Stimulated activated CD4-positive, alpha-beta T cell treated with anti-CD3 and anti-CD28 coated beads, Interleukin-12 subunit alpha, Interleukin-12 subunit beta, amount 100 ng/mL, for 48 hours (primary cell): ENCODE data around the gene TNFSF9.
"Not testable (repeated sequence)": the region's sequence is repeated elsewhere in the genome, so short reads cannot be mapped to it uniquely, and the experiment has no call there.

Experiments
- DNase-seq, 3 donors: peaks; one replicate each; pipeline ENCODE4 v3.0.0-alpha.2; 2020; ENCODE audit warnings: low read depth in 2 of 3, low spot score in 1 of 3

Gene TNFSF9

GRCh38 chr19:6532244-6532999 lies 1.6 kb downstream of the TNFSF9 start:
- no peak for DNase-seq

- no peak for DNase-seq
These were observed 2.1 kb downstream of the TNFSF9 start for GRCh38 chr19:6533000-6533328.

GRCh38 chr19:6533746-6534418 lies 3.1 kb downstream of the TNFSF9 start:
- no peak for DNase-seq

- DNase-seq, result no peak
These were observed 3.7 kb downstream of the TNFSF9 start for GRCh38 chr19:6534451-6535093.

- no peak for DNase-seq
These were observed 4.8 kb downstream of the TNFSF9 start for GRCh38 chr19:6535558-6536137.

GRCh38 chr19:6539514-6539913 lies 8.7 kb downstream of the TNFSF9 start:
- no peak for DNase-seq

GRCh38 chr19:6540918-6541689 lies 10.3 kb downstream of the TNFSF9 start:
- DNase-seq, result no peak

- no peak for DNase-seq
These were observed 13.1 kb downstream of the TNFSF9 start for GRCh38 chr19:6543866-6544347.

GRCh38 chr19:6550679-6551078 lies 19.9 kb downstream of the TNFSF9 start:
- not testable (repeated sequence) for DNase-seq

- DNase-seq, result no peak
These were observed 20.3 kb downstream of the TNFSF9 start for GRCh38 chr19:6551091-6551490.

- peak; percentile 18 to 42 (median 32) for DNase-seq
These were observed 21.0 kb downstream of the TNFSF9 start for GRCh38 chr19:6551607-6552450.

GRCh38 chr19:6556043-6556449 lies 25.2 kb downstream of the TNFSF9 start:
- DNase-seq, result no peak

- no peak for DNase-seq
These were observed 25.8 kb downstream of the TNFSF9 start for GRCh38 chr19:6556480-6557195.

GRCh38 chr19:6562437-6562836 lies 31.6 kb downstream of the TNFSF9 start:
- not testable (repeated sequence) for DNase-seq

GRCh38 chr19:6564393-6564792 lies 33.6 kb downstream of the TNFSF9 start:
- peak in 1 of 3 donors; percentile 8 for DNase-seq

GRCh38 chr19:6566727-6567126 lies 35.9 kb downstream of the TNFSF9 start:
- DNase-seq, result not testable (repeated sequence)

GRCh38 chr19:6568010-6568526 lies 37.2 kb downstream of the TNFSF9 start:
- no peak for DNase-seq

GRCh38 chr19:6568816-6569215 lies 38.0 kb downstream of the TNFSF9 start:
- no peak for DNase-seq

- no peak for DNase-seq
These were observed 39.9 kb downstream of the TNFSF9 start for GRCh38 chr19:6570764-6571163.
